NB4 (cell line): ENCODE measurements around the gene GIMAP1.

Experiments used
- DNase-seq: peaks from one replicate; pipeline ENCODE4 v3.0.0; 2010; ENCODE audit warnings: low read depth
- H3K4me3 ChIP-seq: one replicate; pipeline ENCODE4 v1.5.1; 2011; ENCODE audit warnings: mild to moderate bottlenecking, low read depth, low read length, moderate library complexity
- CTCF ChIP-seq: IDR thresholded peaks from one replicate; pipeline ENCODE4 v1.5.1; 2012; ENCODE audit warnings: low read depth, low read length
- MAX ChIP-seq: IDR thresholded peaks from 2 replicates; pipeline ENCODE4 v1.6.1; 2011; ENCODE audit warnings: low read depth, low read length
- MYC ChIP-seq: IDR thresholded peaks from 2 replicates; pipeline ENCODE4 v1.6.1; 2011; ENCODE audit warnings: low read depth, low read length
- POLR2A ChIP-seq: IDR thresholded peaks from 2 replicates; pipeline ENCODE4 v1.6.1; 2011; ENCODE audit warnings: mild to moderate bottlenecking; ENCODE audit not compliant: insufficient read length; ENCODE audit errors: extremely low read depth

Gene GIMAP1

GRCh38 chr7:150756858-150757257 lies 40.4 kb downstream of the GIMAP1 start:
- no peak overlapping the region for H3K4me3 ChIP-seq
- TF ChIP-seq CTCF (peak; percentile 44), MYC (no peak)
- DNase-seq = peak; percentile 75

GRCh38 chr7:150759479-150759878 lies 43.1 kb downstream of the GIMAP1 start:
- no peak for TF ChIP-seq POLR2A
- no peak for TF ChIP-seq MYC
- no peak for TF ChIP-seq MAX
- TF ChIP-seq CTCF = no peak
- DNase-seq = no peak
- no peak overlapping the region for H3K4me3 ChIP-seq

- H3K4me3 ChIP-seq = no peak overlapping the region
- no peak for DNase-seq
- TF ChIP-seq POLR2A = no peak
- no peak for TF ChIP-seq MYC
- no peak for TF ChIP-seq MAX
- TF ChIP-seq CTCF = no peak
These were observed 49.9 kb downstream of the GIMAP1 start for GRCh38 chr7:150766334-150766709.

GRCh38 chr7:150769768-150770167 lies 53.4 kb downstream of the GIMAP1 start:
- no peak overlapping the region for H3K4me3 ChIP-seq
- no peak for DNase-seq
- TF ChIP-seq MYC (no peak), POLR2A (no peak), MAX (no peak), CTCF (no peak)
